ENCODE data around the gene APBB1IP. TPM values are rescaled to one million over a fixed set of nuclear protein-coding genes. Genes with fewer than 3 reads are reported as not detected.

APBB1IP gene
- total RNA-seq, 4 donors from 2014 or later = 6.1 to 9.3 (median 7.9) TPM

- WGBS, 2 donors = 58 to 69% methylated on average over 6 of the region's 6 CpGs
- Histone ChIP-seq H3K27ac (peak overlapping the region in 3 of 4 donors; percentile 17 to 40 (median 40)), H3K4me3 (no peak overlapping the region), H3K4me1 (peaks cover 0 to 10% (median 6%) of the 10 kb centered on the region in 4 donors), H3K27me3 (no peaks in the 10 kb centered on the region), H3K9me3 (no peaks in the 10 kb centered on the region), H3K36me3 (no peaks in the 10 kb centered on the region)
- DNase-seq (ENCODE audit: low spot score in 2 of 2) = no peak
- TF ChIP-seq CTCF (IDR thresholded peaks at IDR 0.05) (no peak), EP300 (IDR thresholded peaks at IDR 0.05) (no peak), POLR2A (IDR thresholded peaks at IDR 0.05) (no peak)
These were observed 37.2 kb downstream of the APBB1IP start for GRCh38 chr10:26475386-26475785.

GRCh38 chr10:26477501-26477900 lies 39.4 kb downstream of the APBB1IP start:
- Histone ChIP-seq H3K36me3 (no peaks in the 10 kb centered on the region), H3K4me1 (peaks cover 0 to 18% (median 6%) of the 10 kb centered on the region in 4 donors), H3K4me3 (no peak overlapping the region), H3K27ac (no peak overlapping the region), H3K9me3 (no peaks in the 10 kb centered on the region), H3K27me3 (no peaks in the 10 kb centered on the region)
- no peak for TF ChIP-seq EP300 (IDR thresholded peaks at IDR 0.05)
- TF ChIP-seq CTCF (IDR thresholded peaks at IDR 0.05) = no peak
- TF ChIP-seq POLR2A (IDR thresholded peaks at IDR 0.05) = no peak
- WGBS, 2 donors = 90 to 95% methylated on average over 4 of the region's 4 CpGs
- no peak for DNase-seq (ENCODE audit: low spot score in 2 of 2)

- Histone ChIP-seq H3K9me3 (no peaks in the 10 kb centered on the region), H3K27ac (no peak overlapping the region), H3K4me3 (no peak overlapping the region), H3K27me3 (no peaks in the 10 kb centered on the region), H3K4me1 (peaks cover 0 to 18% (median 6%) of the 10 kb centered on the region in 4 donors), H3K36me3 (no peaks in the 10 kb centered on the region)
- 83 to 86% methylated on average over 10 of the region's 10 CpGs for WGBS, 2 donors
- no peak for DNase-seq (ENCODE audit: low spot score in 2 of 2)
- TF ChIP-seq CTCF (IDR thresholded peaks at IDR 0.05) (no peak), EP300 (IDR thresholded peaks at IDR 0.05) (no peak), POLR2A (IDR thresholded peaks at IDR 0.05) (no peak)
These were observed 39.9 kb downstream of the APBB1IP start for GRCh38 chr10:26478061-26478460.

GRCh38 chr10:26479766-26480492 lies 41.8 kb downstream of the APBB1IP start:
- TF ChIP-seq EP300 (IDR thresholded peaks at IDR 0.05) = no peak
- TF ChIP-seq CTCF (IDR thresholded peaks at IDR 0.05) = no peak
- TF ChIP-seq POLR2A (IDR thresholded peaks at IDR 0.05) = no peak
- no peak overlapping the region for H3K4me3 ChIP-seq
- DNase-seq (ENCODE audit: low spot score in 2 of 2) = no peak
- WGBS, 2 donors = 91 to 94% methylated on average over 6 of the region's 6 CpGs
- H3K27ac ChIP-seq = peak overlapping the region in 1 of 4 donors; percentile 13
- no peaks in the 10 kb centered on the region for H3K36me3 ChIP-seq
- no peaks in the 10 kb centered on the region for H3K27me3 ChIP-seq
- H3K4me1 ChIP-seq = peaks cover 0 to 19% (median under 1%) of the 10 kb centered on the region in 4 donors
- H3K9me3 ChIP-seq = no peaks in the 10 kb centered on the region

DNA sequence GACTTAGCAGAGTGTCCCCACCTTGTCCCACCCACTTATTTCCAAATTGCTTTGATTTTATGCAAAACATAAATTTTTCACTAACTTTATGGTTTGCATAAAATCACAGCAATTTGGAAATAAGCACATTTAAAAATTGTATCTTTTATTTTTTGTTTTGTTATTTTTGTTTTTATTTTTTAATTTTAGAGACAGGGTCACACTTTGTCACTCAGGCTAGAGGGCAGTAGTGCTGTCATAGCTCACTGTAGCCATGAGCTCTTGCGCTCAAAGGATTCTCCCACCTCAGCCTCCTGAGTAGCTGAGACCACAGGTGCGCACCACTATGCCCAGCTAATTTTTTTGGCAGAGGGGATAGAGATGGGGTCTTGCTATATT lies 43.2 kb downstream of the APBB1IP start:
- DNase-seq (ENCODE audit: low spot score in 2 of 2) = no peak
- WGBS, 2 donors = 94 to 100% methylated on average over 2 of the region's 2 CpGs
- H3K27ac ChIP-seq = peak overlapping the region in 2 of 4 donors; percentile 0 to 25
- no peaks in the 10 kb centered on the region for H3K27me3 ChIP-seq
- peaks cover 0 to 28% (median 7%) of the 10 kb centered on the region in 4 donors for H3K4me1 ChIP-seq
- H3K36me3 ChIP-seq = no peaks in the 10 kb centered on the region
- TF ChIP-seq CTCF (IDR thresholded peaks at IDR 0.05) = no peak
- no peaks in the 10 kb centered on the region for H3K9me3 ChIP-seq
- H3K4me3 ChIP-seq = no peak overlapping the region
